Measurements from ENCODE around the gene DAAM1.

Gene DAAM1

DNA sequence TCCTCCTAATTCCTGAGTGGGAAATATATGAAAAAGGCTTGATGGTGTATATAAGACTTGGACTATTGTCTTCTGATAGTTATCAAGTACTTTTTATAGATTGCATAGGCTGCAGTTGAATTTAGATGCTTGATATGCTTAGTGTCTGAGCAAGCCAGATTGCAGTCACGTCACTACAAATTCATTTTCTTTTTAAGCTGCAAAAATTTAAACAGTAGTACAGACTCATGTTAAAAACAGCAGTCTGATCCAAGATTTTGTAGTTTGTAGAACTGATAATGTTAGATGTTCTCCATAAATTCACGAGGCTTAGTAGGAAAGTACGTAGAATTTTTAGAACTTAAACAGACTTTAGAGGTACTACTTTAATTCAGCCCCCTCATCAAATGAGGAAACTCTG, 150.3 kb downstream of the DAAM1 start:
- TF ChIP-seq, protein P1, sequence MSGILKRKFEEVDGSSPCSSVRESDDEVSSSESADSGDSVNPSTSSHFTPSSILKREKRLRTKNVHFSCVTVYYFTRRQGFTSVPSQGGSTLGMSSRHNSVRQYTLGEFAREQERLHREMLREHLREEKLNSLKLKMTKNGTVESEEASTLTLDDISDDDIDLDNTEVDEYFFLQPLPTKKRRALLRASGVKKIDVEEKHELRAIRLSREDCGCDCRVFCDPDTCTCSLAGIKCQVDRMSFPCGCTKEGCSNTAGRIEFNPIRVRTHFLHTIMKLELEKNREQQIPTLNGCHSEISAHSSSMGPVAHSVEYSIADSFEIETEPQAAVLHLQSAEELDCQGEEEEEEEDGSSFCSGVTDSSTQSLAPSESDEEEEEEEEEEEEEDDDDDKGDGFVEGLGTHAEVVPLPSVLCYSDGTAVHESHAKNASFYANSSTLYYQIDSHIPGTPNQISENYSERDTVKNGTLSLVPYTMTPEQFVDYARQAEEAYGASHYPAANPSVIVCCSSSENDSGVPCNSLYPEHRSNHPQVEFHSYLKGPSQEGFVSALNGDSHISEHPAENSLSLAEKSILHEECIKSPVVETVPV (CRISPR knock-in tag; IDR thresholded peaks at IDR 0.05), result no peak
- TF ChIP-seq ISL1 (CRISPR knock-in tag; IDR thresholded peaks at IDR 0.05) (no peak), BACH2 (CRISPR knock-in tag; IDR thresholded peaks at IDR 0.05; ENCODE audit: borderline replicate concordance) (no peak), TOX (CRISPR knock-in tag; IDR thresholded peaks at IDR 0.05; ENCODE audit: borderline replicate concordance) (no peak), ZNF70 (CRISPR knock-in tag; IDR thresholded peaks at IDR 0.05) (no peak), PPARA (CRISPR knock-in tag; IDR thresholded peaks at IDR 0.05; ENCODE audit: borderline replicate concordance) (no peak), ZFP30 (CRISPR knock-in tag; IDR thresholded peaks at IDR 0.05) (no peak), OSR1 (CRISPR knock-in tag; IDR thresholded peaks at IDR 0.05) (no peak), TCF4 (CRISPR knock-in tag; IDR thresholded peaks at IDR 0.05; ENCODE audit: borderline replicate concordance) (no peak)
- TF ChIP-seq, protein P2, sequence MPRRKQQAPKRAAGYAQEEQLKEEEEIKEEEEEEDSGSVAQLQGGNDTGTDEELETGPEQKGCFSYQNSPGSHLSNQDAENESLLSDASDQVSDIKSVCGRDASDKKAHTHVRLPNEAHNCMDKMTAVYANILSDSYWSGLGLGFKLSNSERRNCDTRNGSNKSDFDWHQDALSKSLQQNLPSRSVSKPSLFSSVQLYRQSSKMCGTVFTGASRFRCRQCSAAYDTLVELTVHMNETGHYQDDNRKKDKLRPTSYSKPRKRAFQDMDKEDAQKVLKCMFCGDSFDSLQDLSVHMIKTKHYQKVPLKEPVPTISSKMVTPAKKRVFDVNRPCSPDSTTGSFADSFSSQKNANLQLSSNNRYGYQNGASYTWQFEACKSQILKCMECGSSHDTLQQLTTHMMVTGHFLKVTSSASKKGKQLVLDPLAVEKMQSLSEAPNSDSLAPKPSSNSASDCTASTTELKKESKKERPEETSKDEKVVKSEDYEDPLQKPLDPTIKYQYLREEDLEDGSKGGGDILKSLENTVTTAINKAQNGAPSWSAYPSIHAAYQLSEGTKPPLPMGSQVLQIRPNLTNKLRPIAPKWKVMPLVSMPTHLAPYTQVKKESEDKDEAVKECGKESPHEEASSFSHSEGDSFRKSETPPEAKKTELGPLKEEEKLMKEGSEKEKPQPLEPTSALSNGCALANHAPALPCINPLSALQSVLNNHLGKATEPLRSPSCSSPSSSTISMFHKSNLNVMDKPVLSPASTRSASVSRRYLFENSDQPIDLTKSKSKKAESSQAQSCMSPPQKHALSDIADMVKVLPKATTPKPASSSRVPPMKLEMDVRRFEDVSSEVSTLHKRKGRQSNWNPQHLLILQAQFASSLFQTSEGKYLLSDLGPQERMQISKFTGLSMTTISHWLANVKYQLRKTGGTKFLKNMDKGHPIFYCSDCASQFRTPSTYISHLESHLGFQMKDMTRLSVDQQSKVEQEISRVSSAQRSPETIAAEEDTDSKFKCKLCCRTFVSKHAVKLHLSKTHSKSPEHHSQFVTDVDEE (CRISPR knock-in tag; IDR thresholded peaks at IDR 0.05), result no peak
- no peak for ATAC-seq

DNA sequence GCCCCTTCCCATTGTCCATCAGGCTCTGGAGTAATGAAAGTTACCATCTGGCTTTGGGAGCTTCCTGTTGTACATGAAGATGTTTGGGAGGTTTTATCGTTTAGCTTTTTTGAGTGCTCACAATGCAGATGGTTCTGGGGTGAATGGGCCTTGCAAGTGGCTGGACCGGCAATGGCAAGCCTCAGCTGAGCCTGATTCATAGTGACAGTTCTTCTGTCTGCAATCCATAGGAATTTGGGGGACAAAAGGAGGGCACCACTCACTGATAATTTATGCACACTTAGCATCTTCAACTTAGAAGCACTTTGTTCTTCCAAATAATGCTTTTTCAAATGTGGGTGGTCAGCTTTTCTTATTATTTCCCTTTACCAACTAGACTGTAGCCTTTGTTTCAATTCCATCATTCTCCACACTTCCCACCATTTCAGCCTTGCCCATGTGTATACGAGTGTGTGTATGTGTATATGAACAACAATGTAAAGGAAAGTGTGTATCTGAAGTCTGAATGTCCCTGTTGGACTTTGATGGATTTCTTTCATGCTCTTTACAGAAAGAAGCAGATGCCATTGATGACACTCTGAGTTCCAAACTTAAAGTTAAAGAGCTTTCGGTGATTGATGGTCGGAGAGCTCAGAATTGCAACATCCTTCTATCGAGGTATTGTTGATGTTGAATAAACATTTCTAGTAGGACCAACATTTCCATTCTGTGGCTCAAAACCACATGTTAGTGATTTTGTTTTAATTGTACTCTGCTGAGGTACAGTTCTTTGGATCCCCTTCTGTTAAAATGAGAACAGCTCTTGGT, 151.3 kb downstream of the DAAM1 start:
- TF ChIP-seq, protein P1 (CRISPR knock-in tag; IDR thresholded peaks at IDR 0.05), result no peak
- TF ChIP-seq ESRRG (CRISPR knock-in tag; IDR thresholded peaks at IDR 0.05) (no peak), ISL1 (CRISPR knock-in tag; IDR thresholded peaks at IDR 0.05) (no peak), ZNF565 (CRISPR knock-in tag; conservative IDR thresholded peaks at IDR 0.05; ENCODE audit: low read depth) (no peak), BACH2 (CRISPR knock-in tag; IDR thresholded peaks at IDR 0.05; ENCODE audit: borderline replicate concordance) (no peak), PPARA (CRISPR knock-in tag; IDR thresholded peaks at IDR 0.05; ENCODE audit: borderline replicate concordance) (no peak), ZFP30 (CRISPR knock-in tag; IDR thresholded peaks at IDR 0.05) (no peak), ZNF70 (CRISPR knock-in tag; IDR thresholded peaks at IDR 0.05) (no peak), SNAI2 (CRISPR knock-in tag; IDR thresholded peaks at IDR 0.05) (no peak), GLIS3 (CRISPR knock-in tag; IDR thresholded peaks at IDR 0.05) (no peak)
- TF ChIP-seq, protein P3, sequence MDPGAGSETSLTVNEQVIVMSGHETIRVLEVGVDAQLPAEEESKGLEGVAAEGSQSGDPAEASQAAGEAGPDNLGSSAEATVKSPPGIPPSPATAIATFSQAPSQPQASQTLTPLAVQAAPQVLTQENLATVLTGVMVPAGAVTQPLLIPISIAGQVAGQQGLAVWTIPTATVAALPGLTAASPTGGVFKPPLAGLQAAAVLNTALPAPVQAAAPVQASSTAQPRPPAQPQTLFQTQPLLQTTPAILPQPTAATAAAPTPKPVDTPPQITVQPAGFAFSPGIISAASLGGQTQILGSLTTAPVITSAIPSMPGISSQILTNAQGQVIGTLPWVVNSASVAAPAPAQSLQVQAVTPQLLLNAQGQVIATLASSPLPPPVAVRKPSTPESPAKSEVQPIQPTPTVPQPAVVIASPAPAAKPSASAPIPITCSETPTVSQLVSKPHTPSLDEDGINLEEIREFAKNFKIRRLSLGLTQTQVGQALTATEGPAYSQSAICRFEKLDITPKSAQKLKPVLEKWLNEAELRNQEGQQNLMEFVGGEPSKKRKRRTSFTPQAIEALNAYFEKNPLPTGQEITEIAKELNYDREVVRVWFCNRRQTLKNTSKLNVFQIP (CRISPR knock-in tag; IDR thresholded peaks at IDR 0.05; ENCODE audit: borderline replicate concordance, low read depth), result no peak
- TF ChIP-seq, protein P4, sequence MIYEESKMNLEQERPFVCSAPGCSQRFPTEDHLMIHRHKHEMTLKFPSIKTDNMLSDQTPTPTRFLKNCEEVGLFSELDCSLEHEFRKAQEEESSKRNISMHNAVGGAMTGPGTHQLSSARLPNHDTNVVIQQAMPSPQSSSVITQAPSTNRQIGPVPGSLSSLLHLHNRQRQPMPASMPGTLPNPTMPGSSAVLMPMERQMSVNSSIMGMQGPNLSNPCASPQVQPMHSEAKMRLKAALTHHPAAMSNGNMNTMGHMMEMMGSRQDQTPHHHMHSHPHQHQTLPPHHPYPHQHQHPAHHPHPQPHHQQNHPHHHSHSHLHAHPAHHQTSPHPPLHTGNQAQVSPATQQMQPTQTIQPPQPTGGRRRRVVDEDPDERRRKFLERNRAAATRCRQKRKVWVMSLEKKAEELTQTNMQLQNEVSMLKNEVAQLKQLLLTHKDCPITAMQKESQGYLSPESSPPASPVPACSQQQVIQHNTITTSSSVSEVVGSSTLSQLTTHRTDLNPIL (CRISPR knock-in tag; IDR thresholded peaks at IDR 0.05; ENCODE audit: low read depth), result no peak
- TF ChIP-seq, protein P2 (CRISPR knock-in tag; IDR thresholded peaks at IDR 0.05), result no peak
- TF ChIP-seq, protein P5, sequence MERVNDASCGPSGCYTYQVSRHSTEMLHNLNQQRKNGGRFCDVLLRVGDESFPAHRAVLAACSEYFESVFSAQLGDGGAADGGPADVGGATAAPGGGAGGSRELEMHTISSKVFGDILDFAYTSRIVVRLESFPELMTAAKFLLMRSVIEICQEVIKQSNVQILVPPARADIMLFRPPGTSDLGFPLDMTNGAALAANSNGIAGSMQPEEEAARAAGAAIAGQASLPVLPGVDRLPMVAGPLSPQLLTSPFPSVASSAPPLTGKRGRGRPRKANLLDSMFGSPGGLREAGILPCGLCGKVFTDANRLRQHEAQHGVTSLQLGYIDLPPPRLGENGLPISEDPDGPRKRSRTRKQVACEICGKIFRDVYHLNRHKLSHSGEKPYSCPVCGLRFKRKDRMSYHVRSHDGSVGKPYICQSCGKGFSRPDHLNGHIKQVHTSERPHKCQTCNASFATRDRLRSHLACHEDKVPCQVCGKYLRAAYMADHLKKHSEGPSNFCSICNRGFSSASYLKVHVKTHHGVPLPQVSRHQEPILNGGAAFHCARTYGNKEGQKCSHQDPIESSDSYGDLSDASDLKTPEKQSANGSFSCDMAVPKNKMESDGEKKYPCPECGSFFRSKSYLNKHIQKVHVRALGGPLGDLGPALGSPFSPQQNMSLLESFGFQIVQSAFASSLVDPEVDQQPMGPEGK (CRISPR knock-in tag; IDR thresholded peaks at IDR 0.05; ENCODE audit: borderline replicate concordance), result no peak
- no peak for ATAC-seq

All from SK-N-SH treated with all-trans-retinoic acid at 6 μM for 48 hours (cell line).